Stimulated activated naive CD4-positive, alpha-beta T cell (primary cell): Measurements from ENCODE around the gene TOB1.

Experiments used
- DNase-seq, 6 experiments: peaks; one replicate each; lab custom pipeline; 2025; lab: John Stamatoyannopoulos, UW

TOB1 gene

DNA sequence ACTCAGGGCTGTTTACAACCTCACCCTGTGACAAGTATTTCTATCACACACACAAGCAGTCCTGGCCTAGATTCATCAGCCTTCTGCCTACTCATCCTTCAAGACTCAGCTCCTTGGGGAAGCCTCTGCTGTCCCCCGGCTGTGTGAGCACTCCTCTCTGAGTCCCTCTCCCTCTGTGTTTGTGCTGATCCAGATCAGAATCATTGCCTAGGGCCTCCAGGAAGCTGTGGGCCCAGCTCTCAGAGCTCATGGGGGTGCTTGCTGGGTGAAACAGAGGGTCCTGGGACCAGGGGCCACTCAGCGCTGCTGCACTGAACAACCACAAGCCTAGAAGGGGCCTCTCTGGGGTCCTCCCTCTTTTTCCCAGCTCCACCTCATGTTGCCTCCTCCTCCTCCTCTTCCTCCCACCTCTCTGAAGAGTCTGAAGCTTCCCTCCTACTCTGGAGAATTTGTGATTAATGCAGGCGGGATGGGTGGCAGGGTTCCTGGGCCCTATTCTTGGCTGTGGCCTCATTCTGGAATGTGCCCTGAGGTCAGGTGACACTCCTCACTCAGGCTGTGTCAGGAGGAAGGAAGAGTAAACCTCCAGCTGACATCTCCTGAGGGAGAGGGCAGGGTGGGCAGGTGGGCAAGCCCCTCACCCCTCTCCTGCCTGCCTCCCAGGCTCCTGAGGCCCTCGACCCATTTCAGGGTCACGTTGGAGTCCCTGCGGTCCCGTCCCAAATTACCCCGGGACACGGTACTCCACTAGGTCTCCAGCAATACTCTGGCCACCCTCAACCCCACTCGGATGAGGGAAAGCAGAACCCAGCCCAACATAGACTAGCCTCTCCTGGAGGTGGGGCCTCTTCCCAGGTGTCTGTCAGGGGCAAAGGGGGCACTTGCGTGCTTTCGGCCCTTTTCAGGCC, 20.7 kb downstream of the TOB1 start:
- no peak for DNase-seq

DNA sequence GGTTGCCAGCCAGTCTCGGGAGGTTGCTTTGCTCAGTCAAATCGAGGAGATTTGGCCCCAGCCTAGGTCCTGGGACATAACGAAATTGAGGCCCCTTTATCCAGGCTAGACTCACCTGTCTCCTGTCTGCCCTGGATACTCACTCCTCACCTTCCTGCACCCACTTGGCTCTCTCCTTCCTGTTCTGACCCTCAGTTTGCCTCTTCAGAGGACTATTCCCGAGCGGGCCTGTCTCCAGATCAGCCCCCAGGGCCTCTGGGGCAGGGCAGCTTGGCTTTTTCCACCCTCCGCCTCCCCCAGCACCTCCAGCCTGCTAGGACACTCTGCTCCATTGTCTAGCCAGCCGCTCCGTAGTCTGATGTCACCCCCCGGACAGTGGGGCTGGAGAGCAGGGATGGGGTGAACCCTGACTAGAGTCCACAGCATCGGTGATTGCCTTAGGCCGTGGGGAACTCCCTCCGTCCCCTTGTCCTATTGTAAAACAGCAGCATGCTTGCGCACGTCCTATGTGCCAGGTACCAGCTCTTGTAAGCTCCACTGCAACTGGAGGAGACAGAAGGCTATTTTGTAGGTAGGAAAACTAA, 21.9 kb downstream of the TOB1 start:
- DNase-seq, result no peak

DNA sequence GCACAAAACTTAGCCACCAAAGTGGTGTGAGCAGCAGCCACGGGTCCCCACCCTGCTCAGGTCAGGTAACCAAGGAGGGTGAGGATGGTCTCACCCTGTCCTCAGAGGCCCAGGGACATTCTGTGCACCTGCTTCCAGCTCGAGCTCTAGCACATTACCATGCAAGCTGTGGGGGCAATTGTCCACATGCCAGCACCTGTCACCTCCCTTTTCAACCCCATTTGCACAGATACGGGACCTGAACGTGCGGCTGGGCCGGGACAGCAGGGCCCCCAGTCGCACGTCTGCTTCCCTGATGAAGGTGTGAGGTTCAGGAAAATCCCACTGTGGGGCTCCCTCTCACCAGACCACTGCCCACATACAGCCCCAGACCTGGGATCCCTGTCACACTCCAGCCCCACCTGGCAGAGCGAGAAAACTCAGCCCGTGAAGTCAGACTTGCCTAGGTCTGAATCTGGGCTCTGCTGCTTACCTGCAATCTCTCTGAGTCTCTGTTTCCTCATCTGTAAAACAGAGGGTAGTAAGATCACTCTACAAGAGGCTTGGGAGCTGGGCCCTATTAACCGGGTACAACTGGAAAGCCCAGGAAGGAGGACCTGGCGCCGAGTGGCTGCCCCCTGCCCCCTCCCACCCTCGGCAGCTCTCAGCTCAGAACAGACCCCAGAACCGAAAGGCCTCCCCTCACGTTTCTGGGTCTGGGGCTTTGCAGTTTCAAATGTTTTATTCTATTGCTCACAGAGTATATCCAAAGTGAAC, 22.8 kb downstream of the TOB1 start:
- no peak for DNase-seq

DNA sequence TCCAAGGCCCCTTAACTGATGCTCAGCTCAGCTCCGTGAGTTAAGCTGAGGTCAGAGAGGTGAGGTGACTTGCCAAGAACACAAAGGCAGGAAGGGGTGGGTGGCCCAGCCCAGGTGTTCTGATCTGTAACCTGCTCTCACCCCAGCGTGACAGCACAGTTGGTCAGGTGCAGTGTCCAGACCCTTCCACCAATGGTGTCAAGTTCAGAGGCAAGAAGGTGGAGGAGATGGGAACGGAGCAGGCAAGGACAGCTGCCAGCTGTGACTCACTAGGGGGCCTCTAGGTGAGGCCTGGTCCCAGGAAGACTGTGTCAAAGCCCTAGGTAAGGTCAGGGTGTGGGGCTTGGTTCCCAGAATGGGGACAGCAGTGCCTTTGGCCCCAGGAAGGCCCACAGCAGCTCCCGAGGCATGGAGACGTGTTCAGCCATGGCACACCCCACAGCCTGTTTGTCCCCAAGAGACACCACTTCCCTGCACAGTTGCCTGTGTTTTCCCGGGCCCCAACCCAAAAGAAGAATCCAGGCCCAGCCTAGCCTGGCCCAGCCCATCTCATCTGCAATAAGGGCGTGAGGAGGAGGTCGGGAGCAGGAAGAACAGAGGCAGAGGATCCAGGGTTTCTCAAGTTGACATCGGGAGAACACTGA, 23.5 kb downstream of the TOB1 start:
- DNase-seq, result no peak

DNA sequence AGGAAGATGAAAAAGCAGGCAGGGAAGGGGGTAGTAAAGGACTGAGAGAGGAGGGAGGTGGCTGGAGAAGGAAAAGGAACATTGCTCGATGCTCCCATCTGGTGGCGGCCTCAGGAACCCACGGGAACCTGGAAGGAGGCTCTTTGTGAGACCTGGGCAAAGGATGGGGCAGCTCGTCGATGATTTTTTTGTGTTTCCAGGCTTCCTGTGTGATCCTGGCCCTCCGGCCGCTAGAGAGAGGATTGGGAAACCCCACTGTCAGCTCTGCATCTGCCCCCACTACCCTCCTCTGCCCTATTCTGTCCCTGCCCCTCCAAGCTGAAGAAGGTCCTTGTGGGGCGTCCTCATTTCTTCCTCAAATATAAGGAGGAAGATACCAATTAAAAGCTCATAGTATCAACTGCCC, 24.2 kb downstream of the TOB1 start:
- peak in 5 of 6 experiments; percentile 18 to 57 (median 27) for DNase-seq

DNA sequence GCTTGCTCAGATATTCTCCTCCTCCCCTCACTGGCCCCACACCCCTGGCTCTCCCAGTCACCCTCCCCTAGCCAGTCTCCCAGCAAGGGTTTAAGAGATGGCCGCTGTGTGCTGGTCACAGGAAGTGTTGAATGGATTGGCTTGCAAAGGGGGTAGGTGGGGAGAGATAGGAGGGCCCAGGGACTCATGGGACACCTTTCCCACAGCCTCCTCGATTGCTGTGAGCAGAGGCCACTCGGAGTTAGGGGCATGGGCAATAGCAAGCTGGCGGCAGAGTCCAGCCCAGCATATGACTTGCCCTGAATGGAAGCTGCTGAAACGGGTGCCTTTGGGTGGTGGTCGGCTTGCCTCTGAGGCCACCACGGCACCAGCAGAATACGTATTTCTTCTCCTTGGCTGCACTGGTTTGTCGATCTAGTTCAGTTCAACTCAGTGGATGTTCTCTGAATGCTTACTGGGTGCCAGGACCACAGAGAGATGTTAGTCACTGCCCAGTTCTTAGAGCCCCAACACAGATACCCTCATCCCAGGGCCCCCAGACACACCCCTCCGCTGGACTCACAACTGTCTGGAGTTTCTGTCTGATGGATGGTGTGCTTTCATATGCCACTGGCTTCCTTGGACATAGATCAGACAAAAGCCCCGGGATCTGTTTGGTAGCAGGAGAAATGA, 24.7 kb downstream of the TOB1 start:
- DNase-seq, result no peak

DNA sequence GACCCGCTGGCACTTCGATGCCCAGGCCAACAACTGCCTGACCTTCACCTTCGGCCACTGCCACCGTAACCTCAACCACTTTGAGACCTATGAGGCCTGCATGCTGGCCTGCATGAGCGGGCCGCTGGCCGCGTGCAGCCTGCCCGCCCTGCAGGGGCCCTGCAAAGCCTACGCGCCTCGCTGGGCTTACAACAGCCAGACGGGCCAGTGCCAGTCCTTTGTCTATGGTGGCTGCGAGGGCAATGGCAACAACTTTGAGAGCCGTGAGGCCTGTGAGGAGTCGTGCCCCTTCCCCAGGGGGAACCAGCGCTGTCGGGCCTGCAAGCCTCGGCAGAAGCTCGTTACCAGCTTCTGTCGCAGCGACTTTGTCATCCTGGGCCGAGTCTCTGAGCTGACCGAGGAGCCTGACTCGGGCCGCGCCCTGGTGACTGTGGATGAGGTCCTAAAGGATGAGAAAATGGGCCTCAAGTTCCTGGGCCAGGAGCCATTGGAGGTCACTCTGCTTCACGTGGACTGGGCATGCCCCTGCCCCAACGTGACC, 25.8 kb downstream of the TOB1 start:
- DNase-seq, result no peak

DNA sequence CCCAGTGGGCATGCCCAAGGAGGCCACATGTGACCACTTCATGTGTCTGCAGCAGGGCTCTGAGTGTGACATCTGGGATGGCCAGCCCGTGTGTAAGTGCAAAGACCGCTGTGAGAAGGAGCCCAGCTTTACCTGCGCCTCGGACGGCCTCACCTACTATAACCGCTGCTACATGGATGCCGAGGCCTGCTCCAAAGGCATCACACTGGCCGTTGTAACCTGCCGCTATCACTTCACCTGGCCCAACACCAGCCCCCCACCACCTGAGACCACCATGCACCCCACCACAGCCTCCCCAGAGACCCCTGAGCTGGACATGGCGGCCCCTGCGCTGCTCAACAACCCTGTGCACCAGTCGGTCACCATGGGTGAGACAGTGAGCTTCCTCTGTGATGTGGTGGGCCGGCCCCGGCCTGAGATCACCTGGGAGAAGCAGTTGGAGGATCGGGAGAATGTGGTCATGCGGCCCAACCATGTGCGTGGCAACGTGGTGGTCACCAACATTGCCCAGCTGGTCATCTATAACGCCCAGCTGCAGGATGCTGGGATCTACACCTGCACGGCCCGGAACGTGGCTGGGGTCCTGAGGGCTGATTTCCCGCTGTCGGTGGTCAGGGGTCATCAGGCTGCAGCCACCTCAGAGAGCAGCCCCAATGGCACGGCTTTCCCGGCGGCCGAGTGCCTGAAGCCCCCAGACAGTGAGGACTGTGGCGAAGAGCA, 26.4 kb downstream of the TOB1 start:
- DNase-seq, result no peak

DNA sequence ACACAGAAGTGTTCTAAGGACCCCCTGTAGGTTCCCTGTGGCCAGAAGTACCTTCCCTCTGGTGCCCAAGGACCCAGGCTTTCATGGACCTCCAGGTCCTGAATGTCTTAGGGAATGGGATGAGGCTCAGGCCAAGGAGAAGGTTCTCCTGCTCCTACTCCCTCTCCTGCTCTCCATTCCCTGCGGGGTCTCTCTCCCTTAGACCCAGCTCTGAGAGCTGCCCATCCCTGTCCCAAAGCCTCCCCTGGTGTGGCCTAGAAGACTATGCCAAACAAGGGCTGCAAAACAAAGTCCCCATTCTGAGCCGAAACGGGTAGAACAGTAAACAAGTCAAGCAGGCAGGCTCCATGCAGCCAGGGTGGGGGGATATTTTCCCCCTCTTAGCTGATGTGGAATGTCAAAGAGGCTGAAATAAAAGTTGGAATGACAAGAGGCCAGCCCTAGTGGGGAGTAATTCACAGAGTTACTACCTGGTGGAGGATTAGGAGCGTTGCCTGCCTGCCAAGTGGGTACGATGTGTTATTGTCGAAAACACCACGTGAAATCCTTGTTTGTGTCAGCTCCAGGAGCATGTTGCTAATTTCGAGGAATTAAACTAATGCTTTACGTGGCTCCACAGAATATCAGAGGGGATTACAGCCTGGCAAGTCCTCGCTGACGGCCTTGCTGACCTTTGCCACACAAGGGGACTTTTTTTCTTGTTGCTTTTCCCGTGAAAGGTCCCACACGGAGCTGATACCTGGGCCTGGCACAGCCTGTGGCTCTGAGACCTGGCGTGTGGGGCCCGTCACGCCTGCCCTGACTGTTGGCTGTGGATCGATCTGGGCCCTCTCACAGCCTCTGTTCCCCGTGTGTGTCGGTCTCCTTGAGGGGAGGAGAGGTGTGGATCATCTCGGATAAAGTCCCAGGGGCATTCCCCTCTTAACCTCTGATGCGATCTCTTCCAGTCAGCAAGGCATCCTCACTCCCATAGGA, 27.9 kb downstream of the TOB1 start:
- DNase-seq, result no peak

DNA sequence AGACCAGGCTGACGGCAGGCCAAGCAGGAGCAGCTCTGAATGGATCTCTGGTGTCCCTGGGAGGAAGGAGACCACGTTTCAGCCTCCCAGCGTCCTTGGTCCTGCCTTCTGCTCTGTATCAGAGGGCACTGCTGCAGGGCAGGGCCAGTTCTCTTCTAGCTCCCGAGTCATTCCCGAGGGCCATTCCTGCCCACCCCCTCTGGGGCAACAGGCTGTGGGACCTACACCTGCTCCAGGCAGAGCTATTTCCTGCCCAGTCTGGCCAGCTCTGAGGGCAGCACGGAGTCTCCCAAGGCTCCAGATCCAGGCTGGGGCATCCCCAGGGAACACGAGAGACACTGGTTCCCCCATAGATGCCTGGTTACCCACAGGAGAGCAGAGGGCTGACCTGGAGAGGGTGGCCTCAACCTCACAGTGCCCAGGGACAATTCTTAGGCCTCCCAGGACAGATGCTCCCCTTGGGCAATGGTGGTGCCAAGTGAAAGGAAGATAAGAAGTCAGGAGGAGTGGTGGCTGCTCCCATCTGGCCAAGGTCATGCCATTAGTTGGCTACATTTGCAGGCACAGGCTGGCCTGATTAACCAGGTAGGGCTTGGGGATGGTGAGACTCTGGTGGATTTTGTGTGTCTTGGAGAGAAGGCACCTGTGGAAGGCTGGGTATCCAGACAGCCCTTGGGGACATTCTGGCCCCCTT, 28.7 kb downstream of the TOB1 start:
- DNase-seq, result no peak

DNA sequence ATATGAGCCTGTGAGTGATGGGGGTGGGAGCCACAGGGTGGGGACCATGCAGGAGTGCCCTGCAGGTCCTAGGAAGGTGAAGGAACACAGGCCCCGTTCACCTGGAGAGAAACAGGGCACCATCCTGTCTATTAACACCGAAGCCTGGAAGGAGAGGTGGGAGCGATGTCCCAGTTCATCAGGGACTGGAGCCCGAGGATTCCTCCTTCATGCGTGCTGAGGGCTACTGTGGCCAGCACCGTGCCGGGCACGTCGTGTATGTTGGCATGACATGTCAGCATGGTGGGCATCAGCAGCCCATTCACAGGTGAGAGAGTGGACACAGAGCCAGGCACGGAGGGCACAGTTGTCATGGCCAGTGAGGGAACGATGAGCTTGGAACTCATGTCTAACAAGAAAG, 29.3 kb downstream of the TOB1 start:
- no peak for DNase-seq

DNA sequence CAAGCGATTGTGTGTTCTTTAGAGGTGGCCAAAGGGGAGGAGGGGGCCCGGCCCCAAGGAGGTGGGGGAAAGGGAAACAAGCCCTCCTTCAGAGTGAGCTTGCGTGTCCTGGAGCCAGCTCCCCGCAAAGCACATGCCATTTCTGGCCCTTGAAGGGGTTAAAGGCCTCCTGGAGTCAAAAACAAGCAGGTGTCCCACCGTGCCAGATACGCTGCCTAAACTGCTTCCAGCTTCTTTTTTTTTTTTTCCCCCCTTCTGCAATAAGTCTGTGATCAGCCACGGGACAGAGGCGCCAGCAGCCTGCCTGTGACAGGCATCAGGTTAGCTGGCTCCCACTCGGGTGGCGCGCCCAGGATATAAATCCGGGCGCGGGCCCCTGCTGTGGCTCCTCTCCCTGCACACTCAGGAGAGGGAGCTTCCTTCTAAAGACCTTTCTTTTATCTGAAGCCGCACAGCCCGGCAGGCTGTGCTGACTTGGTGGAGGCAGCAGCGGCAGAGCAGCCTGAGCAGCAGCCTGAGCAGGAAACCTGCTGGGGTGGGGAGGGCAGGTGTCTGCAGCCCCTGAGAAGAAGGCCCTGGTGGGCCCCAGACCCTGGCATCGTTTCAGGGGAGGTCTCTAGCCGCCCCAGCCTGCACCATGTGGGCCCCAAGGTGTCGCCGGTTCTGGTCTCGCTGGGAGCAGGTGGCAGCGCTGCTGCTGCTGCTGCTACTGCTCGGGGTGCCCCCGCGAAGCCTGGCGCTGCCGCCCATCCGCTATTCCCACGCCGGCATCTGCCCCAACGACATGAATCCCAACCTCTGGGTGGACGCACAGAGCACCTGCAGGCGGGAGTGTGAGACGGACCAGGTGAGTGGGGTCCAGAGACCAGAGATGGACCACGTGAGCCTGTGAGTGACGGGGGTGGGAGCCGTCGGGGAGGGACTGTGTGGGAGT, 30.6 kb downstream of the TOB1 start, which contains the start of gene WFIKKN2:
TSS of gene WFIKKN2 (plus strand) at position 286 of the 934 bp plus-strand sequence. CDS start at position 638, 352 bp downstream.
- no peak for DNase-seq

DNA sequence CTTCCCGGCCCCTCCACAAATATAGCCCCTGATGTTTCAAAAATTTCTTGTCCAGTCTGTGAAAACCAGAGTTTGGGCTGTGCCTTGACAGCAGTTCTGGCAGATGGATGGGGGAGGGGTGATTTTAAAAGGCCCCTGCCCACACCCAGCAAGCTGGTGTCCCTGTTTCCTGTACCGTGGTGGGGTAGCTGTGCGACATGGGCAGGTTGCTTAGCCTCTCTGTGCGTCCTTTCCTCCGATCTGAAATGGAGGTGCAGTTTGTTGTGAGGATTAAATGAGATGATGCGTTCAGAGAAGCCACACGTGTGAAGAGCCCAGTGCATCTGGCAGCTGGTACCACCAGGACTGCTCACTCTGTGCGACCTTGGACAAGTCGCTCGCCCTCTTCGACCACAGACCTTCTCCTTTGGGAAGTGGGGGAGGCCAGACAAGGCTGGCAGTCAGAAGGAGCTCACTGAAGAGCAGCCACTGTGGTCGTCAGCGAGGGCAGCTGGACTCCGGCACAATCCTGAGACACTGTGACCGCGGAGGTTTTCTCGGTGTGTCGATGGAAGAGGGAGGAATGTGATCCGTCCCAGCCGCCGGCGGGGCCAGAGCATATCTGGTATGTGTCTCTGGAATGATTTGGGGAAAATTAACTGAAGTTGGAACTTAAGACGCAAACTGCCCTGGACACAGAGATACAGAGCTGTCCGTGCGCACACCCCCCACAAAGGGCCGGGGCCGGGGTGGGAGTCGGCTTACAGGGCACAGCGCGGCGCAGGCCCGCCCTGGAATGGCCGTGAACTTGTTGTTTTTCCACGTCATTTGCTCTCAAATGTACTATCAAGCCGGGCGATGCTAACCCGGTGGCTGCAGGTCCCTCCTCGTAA, 31.5 kb downstream of the TOB1 start:
- DNase-seq, result no peak

DNA sequence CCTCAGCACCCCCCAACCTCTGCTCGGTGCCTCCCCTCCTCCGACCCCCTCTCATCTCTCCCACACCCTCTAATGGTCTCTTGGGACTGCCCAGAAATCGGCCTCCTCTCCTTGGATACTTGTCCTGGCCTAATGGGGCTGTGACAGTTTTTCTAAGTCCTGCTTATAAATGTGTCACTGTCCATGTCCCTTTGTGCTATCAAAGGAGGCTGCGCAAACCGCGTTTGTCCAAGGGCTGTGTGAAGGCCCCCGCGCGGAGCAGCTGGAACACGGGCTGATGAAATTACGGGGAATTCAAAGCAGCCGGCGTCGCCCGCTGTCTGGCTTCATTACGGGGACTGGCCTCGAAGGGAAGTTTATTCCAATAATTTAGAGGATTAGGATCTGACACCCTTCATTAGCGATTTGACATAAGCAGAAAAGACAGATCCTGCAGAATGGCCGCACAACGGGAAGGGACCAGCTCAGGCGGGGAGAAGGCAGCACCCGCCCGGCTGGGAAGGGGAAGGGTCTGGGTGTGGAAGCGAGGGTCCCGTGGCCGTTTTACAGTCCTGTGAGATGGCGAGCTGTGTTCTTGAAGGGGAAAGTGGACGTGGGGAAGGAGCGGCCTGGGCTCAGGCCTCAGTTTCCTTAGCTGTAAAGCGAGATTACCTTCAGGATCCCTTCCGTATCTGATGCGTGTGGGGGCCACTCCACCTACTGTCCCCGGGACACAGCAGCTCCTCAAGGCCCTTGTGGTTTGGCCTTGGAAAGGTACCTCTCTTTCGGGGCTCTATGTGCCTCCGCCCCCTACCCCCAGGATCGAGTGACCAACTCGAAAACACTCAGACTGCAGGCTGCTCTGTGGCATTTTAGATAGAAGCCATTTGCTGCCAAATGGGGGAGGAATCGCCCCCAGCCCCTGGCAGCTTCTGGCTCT, 32.4 kb downstream of the TOB1 start:
- DNase-seq, result no peak

DNA sequence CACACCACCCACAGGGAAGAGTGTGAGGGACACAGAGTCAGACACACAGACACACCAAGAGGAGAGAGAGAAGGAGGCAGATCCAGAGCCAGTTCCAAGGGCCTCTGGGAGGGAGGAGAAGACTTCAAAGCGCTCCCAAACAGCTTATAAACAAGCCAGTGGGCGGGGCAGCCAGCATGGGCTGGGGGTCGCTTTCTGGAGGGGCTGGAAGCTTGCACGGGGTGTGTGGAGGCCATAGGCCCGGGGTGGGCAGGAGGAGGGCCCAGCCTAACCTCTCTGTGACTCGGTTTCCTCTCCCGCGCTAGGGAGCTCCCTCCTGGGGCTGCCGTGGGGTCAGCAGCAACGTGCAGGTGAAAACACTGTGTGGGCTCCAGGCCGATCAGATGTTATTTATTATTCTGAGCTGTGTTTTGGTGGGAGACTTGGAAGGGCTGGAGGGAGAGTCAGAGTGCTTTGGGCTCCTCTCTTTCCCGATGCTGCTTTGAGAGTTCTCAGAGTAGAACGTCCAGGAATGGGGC, 33.2 kb downstream of the TOB1 start:
- no peak for DNase-seq
